ENCODE measurements around the gene IL2RG.

Gene IL2RG

GRCh38 chrX:71107245-71107644 lies 4.1 kb downstream of the IL2RG start:
- DNase-seq = no peak

GRCh38 chrX:71106427-71106826 lies 5.0 kb downstream of the IL2RG start, which contains the start of gene CXorf65:
Gene CXorf65 (minus strand): TSS chrX:71106740. CDS start chrX:71106556, 184 bp downstream.
- no peak for DNase-seq

DNA sequence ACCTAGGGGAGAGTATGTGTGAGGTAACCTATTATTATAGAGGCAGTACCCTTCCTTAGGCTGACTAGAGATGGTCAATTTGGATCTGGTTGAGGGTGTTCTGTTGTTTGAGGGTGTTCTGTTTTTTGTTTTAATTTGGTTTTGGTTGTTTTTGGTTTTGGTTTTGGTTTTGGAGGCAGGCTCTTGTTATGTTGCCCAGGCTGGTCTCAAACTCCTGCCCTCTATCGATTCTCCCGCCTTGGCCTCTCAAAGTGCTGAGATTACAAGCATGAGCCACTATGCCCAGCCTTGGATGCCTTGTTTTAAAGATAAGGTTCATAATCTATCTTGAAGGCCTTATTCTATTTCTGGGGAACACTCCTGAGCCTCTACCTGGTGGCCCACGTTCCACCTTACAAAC lies 5.7 kb downstream of the IL2RG start:
- DNase-seq = no peak

- DNase-seq = no peak
Measured at GRCh38 chrX:71103110-71103983, 8.0 kb downstream of the IL2RG start.

GRCh38 chrX:71102292-71102691 lies 9.1 kb downstream of the IL2RG start:
- no peak for DNase-seq

GRCh38 chrX:71100581-71101505 lies 10.5 kb downstream of the IL2RG start:
- DNase-seq = no peak

DNA sequence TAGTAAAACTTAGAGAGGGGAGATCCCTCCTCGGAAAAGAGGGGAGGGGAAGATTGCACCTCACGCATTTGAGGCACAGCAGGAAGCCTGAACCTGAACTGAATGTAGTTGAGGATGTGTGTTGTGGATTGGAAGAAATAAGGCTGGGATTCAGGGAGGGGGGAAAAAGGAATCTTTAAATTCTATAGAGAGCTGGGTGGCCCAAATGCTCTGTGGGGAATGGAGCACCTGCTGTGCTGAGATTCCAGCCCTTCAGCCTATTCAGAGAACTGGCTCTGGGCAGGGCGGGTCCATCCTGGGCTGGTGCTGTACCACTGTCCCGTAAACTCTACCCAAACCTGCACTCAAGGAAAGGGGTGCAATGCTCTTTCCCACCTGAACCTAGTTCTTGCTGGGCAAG lies 11.6 kb downstream of the IL2RG start:
- DNase-seq = no peak

GRCh38 chrX:71098951-71099506 lies 12.3 kb downstream of the IL2RG start:
- no peak for DNase-seq

- no peak for DNase-seq
Measured at GRCh38 chrX:71098302-71098701, 13.1 kb downstream of the IL2RG start.

DNA sequence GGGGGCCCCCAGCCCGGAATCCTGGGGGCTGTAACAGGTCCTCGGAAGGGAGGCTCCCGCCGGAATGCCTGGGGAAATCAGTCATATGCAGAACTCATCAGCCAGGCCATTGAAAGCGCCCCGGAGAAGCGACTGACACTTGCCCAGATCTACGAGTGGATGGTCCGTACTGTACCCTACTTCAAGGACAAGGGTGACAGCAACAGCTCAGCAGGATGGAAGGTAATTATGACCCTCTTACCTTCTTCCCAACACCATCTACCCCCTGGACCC lies 14.7 kb downstream of the IL2RG start:
- no peak for DNase-seq

GRCh38 chrX:71095981-71096759 lies 15.2 kb downstream of the IL2RG start:
- peak; percentile 11 for DNase-seq

- peak; percentile 40 for DNase-seq
Measured at GRCh38 chrX:71095555-71095980, 15.8 kb downstream of the IL2RG start, which contains the start of gene FOXO4. Gene FOXO4 (plus strand): TSS chrX:71095851. CDS start chrX:71096529, 678 bp downstream.

DNA sequence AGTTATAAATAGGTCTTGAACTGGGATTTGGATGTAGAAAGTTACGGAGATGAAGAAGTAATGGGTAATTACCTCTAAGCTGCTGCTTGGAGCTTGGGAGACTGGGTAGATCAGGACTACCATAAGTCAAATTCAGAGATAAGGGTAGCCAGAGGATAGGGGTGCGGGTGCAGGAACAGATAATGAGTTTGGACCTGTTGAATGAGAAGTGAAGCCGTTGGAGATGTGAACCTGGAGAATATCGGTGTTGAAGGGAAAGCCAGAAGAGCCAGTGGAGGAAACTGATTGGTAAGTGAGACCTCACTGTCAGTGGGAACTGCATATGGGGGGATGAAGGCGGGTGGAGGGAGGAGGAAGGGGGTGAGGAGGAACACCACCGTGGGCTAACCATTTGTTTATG lies 16.3 kb downstream of the IL2RG start:
- no peak for DNase-seq

DNA sequence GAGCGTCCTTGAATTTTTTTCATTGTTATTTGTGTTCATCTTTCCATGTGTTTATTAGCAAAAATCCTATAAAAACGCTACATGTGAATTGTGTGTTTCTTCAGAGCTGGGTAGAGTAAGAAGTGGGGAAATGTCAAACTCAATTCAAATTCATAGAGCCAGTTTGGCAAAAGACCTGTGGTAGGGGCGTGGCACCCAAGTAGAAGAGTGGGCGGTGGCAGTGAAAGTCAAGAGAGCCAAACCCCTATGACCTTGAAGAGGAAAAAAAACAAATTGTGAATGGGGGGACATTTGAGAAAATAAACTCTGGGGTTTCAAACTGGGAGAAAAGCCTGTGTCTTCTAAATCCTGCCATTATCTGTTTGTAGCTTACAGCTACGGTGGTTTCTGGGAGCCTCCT lies 20.1 kb downstream of the IL2RG start:
- DNase-seq = no peak

DNA sequence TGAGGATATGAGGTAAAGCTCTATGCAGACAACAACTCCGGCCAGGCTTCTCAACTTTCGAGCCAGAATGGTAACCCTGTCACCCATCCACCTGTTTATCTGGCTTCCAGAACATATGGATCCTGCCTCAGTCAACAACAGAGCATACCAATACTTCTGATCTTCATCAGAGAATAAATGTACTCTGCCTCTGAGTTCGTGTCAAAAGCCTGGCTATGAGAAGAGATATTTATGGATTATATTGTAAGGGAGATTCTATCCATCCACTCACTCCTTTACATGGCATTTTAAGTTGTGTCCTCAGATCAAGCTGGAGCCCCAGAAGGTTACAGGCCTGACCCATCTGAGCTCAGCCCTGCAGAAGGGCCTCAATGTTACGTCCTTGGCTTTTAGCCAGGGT lies 25.5 kb downstream of the IL2RG start:
- no peak for DNase-seq

DNA sequence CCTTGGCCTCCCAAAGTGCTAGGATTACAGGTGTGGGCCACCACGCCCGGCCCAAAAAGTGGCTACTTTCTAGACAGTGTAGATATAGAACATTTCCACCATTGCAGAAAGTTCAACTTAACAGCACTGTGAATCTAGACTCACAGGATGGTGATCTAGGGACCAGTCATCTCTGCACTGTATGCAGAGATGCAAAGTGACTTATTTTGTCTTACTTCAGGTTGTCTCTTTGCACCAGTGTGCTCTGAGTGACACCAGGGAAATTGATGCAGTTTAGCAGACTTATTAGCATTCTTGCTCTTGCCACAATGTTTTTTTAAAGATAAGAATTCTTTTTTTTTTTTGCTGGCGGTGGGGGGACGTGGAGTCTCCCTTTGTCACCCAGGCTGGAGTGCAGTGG lies 28.6 kb downstream of the IL2RG start:
- DNase-seq = no peak

DNA sequence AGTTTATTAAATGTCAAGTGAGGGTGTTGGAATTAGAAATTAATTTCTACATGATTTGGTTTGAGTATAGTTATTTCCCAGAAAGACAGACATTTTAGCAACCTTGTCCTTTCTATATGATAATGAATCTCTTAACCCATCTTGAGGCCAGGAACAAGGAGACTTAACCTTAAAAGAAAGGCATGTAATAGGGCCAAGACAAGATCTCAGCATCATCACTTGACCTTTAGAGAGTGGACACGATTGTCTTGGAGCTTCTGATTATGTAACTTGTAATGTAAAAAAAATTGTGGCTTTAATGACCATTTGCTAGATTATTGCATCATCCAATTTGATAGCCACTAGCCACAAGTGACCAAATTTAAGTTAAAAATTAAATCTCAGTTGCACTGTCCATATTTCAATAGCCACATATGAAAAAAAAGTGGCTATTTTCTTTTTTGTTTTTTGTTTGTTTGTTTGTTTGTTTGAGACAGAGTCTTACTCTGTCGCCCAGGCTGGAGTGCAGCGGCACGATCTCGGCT lies 29.2 kb downstream of the IL2RG start:
- no peak for DNase-seq

DNA sequence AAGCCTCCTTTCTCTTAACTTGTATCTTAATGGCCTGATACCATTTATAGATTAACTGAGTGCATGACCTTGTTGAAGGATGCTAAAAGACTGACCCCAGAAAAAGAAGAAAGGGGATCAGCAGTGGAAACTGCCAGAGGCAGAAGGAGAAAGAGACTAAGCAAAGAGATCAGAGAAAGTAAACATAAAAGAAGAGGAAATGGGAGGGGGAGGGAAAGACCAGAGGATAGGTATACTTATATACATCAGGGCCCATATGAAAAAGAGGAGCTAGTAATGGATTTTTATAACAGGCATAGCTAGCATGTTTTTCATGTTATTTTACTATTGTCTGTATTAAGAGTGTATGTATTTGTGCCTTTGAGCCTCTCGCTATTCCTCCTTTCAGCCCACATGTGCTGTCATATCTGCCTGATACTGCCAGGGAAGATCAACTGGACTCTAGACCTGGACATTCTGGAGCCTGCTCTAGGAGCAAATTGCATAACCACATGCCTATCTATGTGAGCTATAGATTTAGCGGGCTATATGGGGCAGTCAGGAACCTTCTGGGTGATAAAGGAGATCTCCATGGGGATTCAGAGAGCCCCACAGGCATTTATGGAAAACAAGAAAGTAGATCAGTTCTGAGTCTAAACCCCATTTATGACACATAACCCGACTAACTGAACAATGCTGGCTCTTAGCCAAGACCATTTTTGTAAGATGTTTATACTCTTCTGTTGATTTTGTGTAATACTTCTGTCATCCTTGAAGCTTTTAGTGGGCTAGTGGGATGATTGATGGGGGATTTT lies 29.9 kb downstream of the IL2RG start:
- no peak for DNase-seq

GRCh38 chrX:71070531-71070930 lies 40.8 kb downstream of the IL2RG start:
- DNase-seq = no peak

DNA sequence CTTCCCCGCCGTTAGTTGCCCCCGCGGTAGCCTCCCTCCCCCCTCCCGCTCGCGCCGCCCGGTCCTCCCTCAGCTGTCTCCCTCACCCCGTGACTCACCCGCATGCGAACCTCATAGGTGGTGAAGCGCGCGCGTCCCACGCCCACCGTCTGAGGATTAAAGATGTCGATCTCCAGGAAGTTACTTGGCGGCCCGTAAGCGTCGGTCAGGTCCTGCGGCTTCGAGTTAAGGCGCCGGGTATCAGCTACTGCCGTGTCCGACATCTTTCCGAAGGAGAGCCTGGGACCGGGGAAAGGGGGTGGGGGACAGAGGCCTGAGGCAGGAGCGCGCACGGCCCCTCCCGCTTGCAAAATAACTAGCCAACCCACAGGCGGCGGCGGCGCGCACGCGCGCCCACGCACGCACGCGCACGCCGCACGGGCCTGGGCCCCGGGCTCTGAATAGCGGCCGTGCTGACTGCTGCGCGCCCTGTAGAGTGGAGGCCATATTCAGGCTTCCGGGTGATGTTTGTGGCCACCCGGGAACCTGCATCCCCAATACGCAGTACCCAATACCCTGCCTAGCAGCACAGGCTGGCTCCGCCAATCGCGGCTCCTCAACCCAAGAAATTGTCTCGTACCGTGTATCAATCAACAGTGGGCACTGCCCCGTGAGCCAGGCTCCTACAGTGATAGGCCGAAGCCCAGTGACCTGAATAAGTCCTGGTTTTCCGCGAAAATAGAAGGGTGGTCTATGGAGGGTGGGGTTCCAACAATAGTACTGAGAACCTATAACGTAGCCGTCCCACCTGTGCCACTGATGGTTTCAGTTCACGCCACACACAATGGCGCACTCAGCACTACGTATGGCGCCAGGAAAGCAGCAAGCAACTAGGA lies 43.1 kb downstream of the IL2RG start, which contains the start of gene SNX12:
Gene SNX12, minus strand, starts transcription at position 291 of the 875 bp plus-strand sequence. Its CDS starts 28 bp downstream, at position 263.
- DNase-seq = peak; percentile 82

DNA sequence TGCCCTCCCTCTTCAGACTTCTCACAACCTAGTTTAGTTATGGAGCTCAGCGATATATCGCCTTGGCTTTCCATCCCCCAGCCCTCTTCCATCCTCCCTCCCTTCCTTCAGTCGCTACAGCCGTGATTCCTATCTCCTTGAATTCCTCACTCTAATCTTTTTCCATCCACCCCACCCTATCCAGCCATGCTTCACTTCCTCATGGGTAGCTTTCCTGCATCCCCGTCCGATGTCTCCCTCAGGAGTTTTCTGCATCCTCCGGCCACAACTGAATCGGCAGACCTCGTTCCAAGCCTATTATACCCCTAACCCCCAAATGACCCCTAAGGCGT lies 43.7 kb downstream of the IL2RG start:
- no peak for DNase-seq

All from DMS79 treated with DMSO at 0.1 percent for 48 hours (cell line).